ENCODE measurements around the gene COQ4.

Gene COQ4

DNA sequence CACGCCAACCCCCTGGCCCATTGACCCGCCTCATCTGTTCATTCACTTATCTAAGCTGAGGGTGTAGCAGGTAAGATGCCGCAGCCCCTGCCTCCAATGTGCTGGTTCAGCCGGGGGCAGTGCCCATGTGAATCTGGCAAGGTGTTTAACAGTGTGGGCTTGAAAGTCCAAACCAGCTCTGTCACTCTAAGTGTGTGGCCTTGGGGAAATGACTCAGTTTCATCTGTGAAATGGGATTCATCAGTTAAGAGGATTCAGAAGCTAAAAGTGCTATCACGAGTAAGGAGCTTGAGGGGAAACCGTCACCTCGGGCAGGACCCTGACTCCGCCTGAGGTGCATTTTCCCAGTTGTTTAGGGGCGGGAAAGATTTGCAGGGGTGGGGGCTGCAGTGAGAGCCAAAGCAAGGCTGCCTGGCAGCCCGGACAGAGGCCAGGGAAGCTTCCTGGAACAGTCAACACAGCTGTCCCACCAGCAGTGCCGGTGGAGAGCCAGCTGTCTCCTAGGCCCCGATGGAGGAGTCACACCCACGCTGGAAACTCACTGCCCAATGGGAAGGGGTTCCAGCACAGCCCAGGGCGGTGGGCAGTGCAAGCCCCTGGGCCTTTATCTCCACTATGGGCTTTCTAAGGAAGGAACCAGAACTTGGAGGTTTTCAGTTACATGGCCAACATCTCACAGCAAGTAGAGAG is 38.8 kb downstream of the COQ4 start:
- H3K4me3 ChIP-seq (ENCODE audit: low read depth in 1 of 2, low read length in 1 of 2): peak overlapping the region; percentile 33 to 59
- TF ChIP-seq CTCF (IDR thresholded peaks at IDR 0.05): no peak

GRCh38 chr9:128361986-128362646 is 39.5 kb downstream of the COQ4 start:
- TF ChIP-seq CTCF (IDR thresholded peaks at IDR 0.05): peak; percentile 90
- H3K4me1 ChIP-seq (ENCODE audit: control insufficient read depth in 1 of 2, insufficient read depth in 1 of 2, low read depth in 1 of 2, low read length in 1 of 2): peaks cover 16 to 18% of the 10 kb centered on the region in 2 experiments
- H3K4me3 ChIP-seq (ENCODE audit: low read depth in 1 of 2, low read length in 1 of 2): peak overlapping the region; percentile 33 to 59
- H3K9me3 ChIP-seq: no peaks in the 10 kb centered on the region
- H3K27ac ChIP-seq: no peak overlapping the region
- no peaks in the 10 kb centered on the region for H3K36me3 ChIP-seq
- H3K27me3 ChIP-seq: peaks cover 11% of the 10 kb centered on the region

More for the DNA sequence above, 38.8 kb downstream of the COQ4 start:
- H3K27me3 ChIP-seq: peaks cover 11% of the 10 kb centered on the region
- no peaks in the 10 kb centered on the region for H3K36me3 ChIP-seq
- H3K4me1 ChIP-seq (ENCODE audit: control insufficient read depth in 1 of 2, insufficient read depth in 1 of 2, low read depth in 1 of 2, low read length in 1 of 2): peaks cover 16 to 18% of the 10 kb centered on the region in 2 experiments
- H3K27ac ChIP-seq: no peak overlapping the region
- H3K9me3 ChIP-seq: no peaks in the 10 kb centered on the region

- no peak overlapping the region for H3K27ac ChIP-seq
- no peaks in the 10 kb centered on the region for H3K36me3 ChIP-seq
- no peak overlapping the region for H3K4me3 ChIP-seq (ENCODE audit: low read depth in 1 of 2, low read length in 1 of 2)
- no peaks in the 10 kb centered on the region for H3K9me3 ChIP-seq
- peaks cover 16 to 18% of the 10 kb centered on the region in 2 experiments for H3K4me1 ChIP-seq (ENCODE audit: control insufficient read depth in 1 of 2, insufficient read depth in 1 of 2, low read depth in 1 of 2, low read length in 1 of 2)
- peaks cover 11% of the 10 kb centered on the region for H3K27me3 ChIP-seq
- no peak for TF ChIP-seq CTCF (IDR thresholded peaks at IDR 0.05)
Measured at GRCh38 chr9:128362774-128363173, 40.1 kb downstream of the COQ4 start.

DNA sequence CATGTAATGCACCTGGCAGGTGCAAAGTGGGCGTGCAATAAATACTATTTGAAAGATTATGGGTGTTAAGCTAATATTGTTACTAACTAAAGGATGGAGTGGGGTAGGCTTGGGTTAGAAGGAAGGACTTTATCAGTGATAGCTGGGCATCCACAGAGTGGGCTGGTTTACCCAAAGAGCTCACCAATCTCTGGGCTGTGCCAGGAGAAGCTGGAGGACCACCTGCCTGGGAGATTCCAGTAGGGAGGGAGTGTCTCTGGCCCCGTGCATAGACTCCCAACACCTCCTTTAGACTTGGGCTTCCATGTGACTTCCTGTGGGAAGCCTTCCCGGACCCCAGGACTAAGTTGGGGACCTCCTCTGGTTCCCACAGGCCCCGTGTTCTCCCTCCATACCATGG is 42.9 kb downstream of the COQ4 start:
- Histone ChIP-seq H3K9me3 (no peaks in the 10 kb centered on the region), H3K4me1 (ENCODE audit: control insufficient read depth in 1 of 2, insufficient read depth in 1 of 2, low read depth in 1 of 2, low read length in 1 of 2) (peaks cover 22 to 24% of the 10 kb centered on the region in 2 experiments), H3K27me3 (peaks cover 11% of the 10 kb centered on the region), H3K36me3 (no peaks in the 10 kb centered on the region), H3K4me3 (ENCODE audit: low read depth in 1 of 2, low read length in 1 of 2) (no peak overlapping the region), H3K27ac (no peak overlapping the region)
- no peak for TF ChIP-seq CTCF (IDR thresholded peaks at IDR 0.05)

DNA sequence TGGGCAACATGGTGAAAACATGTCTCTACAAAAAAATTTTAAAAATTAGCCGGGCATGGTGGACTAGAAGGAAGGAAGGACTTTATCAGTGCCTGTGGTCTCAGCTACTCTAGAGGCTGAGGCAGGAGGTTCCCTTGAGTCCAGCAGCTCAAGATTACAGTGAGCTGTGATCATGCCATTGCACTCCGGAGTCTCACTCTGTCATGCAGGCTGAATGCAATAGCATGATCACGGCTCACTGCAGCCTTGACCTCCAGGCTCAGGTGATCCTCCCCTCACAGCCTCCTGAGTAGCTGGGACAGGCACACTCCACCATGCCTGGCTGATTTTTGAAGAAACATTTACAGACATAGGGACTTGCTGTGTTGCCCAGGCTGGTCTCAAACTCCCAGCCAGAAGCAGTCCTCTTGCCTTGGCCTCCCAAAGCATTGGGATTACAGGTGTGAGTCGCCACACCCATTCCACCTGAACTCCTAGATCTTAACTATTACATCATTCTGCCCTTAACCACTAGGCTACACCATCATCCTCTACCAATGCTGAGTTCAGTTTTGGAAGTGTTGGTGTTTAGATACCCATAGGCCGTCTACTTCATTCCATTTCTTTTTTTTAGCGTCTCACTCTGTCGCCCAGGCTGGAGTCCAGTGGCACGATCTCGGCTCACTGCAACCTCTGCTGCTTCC is 46.5 kb downstream of the COQ4 start:
- no peaks in the 10 kb centered on the region for H3K9me3 ChIP-seq
- peaks cover 11% of the 10 kb centered on the region for H3K27me3 ChIP-seq
- no peaks in the 10 kb centered on the region for H3K36me3 ChIP-seq
- H3K4me1 ChIP-seq (ENCODE audit: control insufficient read depth in 1 of 2, insufficient read depth in 1 of 2, low read depth in 1 of 2, low read length in 1 of 2): peaks cover 28 to 31% of the 10 kb centered on the region in 2 experiments
- H3K4me3 ChIP-seq (ENCODE audit: low read depth in 1 of 2, low read length in 1 of 2): no peak overlapping the region
- H3K27ac ChIP-seq: no peak overlapping the region
- no peak for TF ChIP-seq CTCF (IDR thresholded peaks at IDR 0.05)

All from neutrophil (primary cell).